ENCODE data around the gene PPARG. TPM values are rescaled to one million over a fixed set of nuclear protein-coding genes. Genes with fewer than 3 reads are reported as not detected.

PPARG gene
- polyA plus RNA-seq, 2 of the 4 experiments (the other 2 are of a cell fraction) = 38.9 to 43.1 TPM

DNA sequence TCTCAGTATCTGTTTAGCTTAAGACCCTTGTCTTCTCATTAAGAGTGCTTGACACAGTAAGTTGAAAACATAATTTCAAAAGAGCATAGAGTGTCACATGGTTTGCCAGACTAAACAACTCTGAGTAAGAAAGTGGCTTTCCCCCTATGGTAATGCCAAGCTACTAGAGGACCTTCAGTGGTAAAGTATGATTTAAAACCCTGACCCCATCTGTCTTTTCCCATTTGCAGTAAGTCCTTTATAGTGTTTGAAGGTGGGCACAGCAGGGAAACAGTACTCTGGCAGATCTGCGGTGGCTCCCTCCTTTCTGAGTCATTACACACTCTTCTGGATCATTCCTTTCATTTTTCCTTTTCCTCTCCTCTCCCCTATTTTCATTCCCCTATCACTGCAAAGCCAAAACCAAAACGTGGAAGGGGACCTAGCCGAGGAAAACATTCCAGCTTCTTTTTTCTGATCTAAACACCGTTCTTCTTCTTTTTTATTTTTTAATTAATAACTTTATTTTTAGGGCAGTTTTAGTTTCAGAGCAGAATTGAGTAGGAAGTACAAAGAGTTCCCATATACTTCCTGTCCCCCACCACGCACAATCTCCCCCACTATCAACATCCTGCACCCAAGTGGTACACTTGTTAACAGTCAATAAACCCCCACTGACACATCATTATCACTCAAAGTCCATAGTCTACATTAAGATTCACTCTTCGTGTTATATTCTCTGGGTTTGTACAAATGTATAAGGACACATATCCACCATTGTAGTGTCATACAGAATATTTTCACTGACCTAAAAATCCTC is 74.7 kb downstream of the PPARG start:
- 79% methylated on average over 6 of the region's 6 CpGs for WGBS (ENCODE audit: missing lambda C conversion rate)
- H3K4me2 ChIP-seq = no peak overlapping the region
- no peaks in the 10 kb centered on the region for H3K4me1 ChIP-seq
- ChIA-PET CTCF (no interaction called here), POLR2A (no interaction called here)
- FAIRE-seq = no peak
- TF ChIP-seq JUN (IDR thresholded peaks at IDR 0.05) = no peak
- DNase-seq (ENCODE audit: low read depth in 1 of 2, low spot score in 1 of 2) = no peak
- no peak for ATAC-seq
- no peaks in the 10 kb centered on the region for H3K9me3 ChIP-seq
- no peak overlapping the region for H3K27ac ChIP-seq
- no peak overlapping the region for H3K4me3 ChIP-seq

DNA sequence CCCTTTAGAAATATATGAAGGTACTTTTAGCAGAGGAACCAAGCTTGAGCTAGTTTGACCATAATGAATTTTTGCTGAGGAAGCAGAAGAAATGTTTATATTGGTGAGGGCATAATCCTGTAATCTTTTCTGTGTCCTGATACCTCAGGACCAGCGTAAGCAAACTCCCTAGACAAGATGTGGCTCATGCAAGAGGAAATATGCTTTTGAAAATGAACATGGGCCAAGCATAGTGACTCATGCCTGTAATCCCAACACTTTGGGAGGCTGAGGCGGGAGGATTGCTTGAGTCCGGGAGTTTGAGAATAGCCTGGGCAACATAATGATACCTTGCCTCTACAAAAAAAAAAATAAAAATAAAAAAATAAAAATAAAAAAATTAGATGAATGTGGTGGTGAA is 78.5 kb downstream of the PPARG start:
- no peak overlapping the region for H3K4me2 ChIP-seq
- FAIRE-seq (no peak), ATAC-seq (no peak), DNase-seq (ENCODE audit: low read depth in 1 of 2, low spot score in 1 of 2) (no peak)
- H3K4me1 ChIP-seq = peaks cover 32% of the 10 kb centered on the region
- no peak overlapping the region for H3K27ac ChIP-seq
- TF ChIP-seq TFCP2L1 (CRISPR knock-in tag; IDR thresholded peaks at IDR 0.05) (no peak), FOXS1 (CRISPR knock-in tag; IDR thresholded peaks at IDR 0.05) (no peak), MAFK (IDR thresholded peaks at IDR 0.05; ENCODE audit: partially characterized antibody) (peak; percentile 57), NFE2L2 (conservative IDR thresholded peaks at IDR 0.05; ENCODE audit: low read length) (no peak), TP53 (CRISPR knock-in tag; IDR thresholded peaks at IDR 0.05) (no peak)
- CTCF ChIA-PET = no interaction called here
- H3K4me3 ChIP-seq = no peak overlapping the region
- 83% methylated on average over 3 of the region's 3 CpGs for WGBS (ENCODE audit: missing lambda C conversion rate)
- H3K9me3 ChIP-seq = no peaks in the 10 kb centered on the region
- POLR2A ChIA-PET = no interaction called here

DNA sequence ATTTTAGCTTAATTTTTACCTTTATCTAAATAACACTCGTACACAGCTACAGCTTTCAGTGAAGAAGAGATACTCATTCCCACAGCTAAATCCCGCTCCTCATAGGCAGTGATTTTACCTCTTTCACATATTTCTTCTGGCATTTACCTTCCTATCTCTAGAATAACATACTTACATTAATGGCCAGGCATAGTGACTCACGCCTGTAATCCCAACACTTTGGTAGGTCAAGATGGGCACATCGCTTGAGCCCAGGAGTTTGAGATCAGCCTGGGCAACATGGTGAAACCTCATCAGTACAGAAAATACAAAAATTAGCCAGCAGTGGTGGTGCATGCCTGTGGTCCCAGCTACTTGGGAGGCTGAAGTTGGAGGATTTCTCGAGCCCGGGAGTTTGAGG is 80.2 kb downstream of the PPARG start:
- no peak for FAIRE-seq
- no peak for ATAC-seq
- ChIA-PET POLR2A (no interaction called here), CTCF (interaction anchor here (1.0 to 1.8 kb wide), 4 partner anchors 7 to 111 kb away, joined by 3 to 8 read pairs (median 4); no protein-coding TSS in a partner anchor)
- TF ChIP-seq, protein P1, sequence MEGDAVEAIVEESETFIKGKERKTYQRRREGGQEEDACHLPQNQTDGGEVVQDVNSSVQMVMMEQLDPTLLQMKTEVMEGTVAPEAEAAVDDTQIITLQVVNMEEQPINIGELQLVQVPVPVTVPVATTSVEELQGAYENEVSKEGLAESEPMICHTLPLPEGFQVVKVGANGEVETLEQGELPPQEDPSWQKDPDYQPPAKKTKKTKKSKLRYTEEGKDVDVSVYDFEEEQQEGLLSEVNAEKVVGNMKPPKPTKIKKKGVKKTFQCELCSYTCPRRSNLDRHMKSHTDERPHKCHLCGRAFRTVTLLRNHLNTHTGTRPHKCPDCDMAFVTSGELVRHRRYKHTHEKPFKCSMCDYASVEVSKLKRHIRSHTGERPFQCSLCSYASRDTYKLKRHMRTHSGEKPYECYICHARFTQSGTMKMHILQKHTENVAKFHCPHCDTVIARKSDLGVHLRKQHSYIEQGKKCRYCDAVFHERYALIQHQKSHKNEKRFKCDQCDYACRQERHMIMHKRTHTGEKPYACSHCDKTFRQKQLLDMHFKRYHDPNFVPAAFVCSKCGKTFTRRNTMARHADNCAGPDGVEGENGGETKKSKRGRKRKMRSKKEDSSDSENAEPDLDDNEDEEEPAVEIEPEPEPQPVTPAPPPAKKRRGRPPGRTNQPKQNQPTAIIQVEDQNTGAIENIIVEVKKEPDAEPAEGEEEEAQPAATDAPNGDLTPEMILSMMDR (IDR thresholded peaks at IDR 0.05) = no peak
- TF ChIP-seq KDM5A (IDR thresholded peaks at IDR 0.05) (no peak), POLR2AphosphoS2 (conservative IDR thresholded peaks at IDR 0.05; ENCODE audit: low read length) (no peak), MAFK (IDR thresholded peaks at IDR 0.05; ENCODE audit: partially characterized antibody) (no peak), GATA3 (IDR thresholded peaks at IDR 0.05; ENCODE audit: borderline replicate concordance) (no peak), EHMT2 (IDR thresholded peaks at IDR 0.05; ENCODE audit: low read depth) (no peak), CBX2 (IDR thresholded peaks at IDR 0.05; ENCODE audit: borderline replicate concordance, low read depth) (no peak), CEBPB (IDR thresholded peaks at IDR 0.05) (no peak), CHD4 (IDR thresholded peaks at IDR 0.05; ENCODE audit: borderline replicate concordance) (no peak), PHF8 (IDR thresholded peaks at IDR 0.05; ENCODE audit: borderline replicate concordance, low read depth) (no peak), ZSCAN20 (CRISPR knock-in tag; IDR thresholded peaks at IDR 0.05) (no peak), HDAC2 (IDR thresholded peaks at IDR 0.05) (no peak), POLR2A (IDR thresholded peaks at IDR 0.05; ENCODE audit: low read length) (no peak)
- TF ChIP-seq, protein P2, sequence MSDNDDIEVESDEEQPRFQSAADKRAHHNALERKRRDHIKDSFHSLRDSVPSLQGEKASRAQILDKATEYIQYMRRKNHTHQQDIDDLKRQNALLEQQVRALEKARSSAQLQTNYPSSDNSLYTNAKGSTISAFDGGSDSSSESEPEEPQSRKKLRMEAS (IDR thresholded peaks at IDR 0.05) = no peak
- TF ChIP-seq, protein P3, sequence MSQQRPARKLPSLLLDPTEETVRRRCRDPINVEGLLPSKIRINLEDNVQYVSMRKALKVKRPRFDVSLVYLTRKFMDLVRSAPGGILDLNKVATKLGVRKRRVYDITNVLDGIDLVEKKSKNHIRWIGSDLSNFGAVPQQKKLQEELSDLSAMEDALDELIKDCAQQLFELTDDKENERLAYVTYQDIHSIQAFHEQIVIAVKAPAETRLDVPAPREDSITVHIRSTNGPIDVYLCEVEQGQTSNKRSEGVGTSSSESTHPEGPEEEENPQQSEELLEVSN (IDR thresholded peaks at IDR 0.05; ENCODE audit: borderline replicate concordance, low read depth) = no peak
- TF ChIP-seq, protein P4, sequence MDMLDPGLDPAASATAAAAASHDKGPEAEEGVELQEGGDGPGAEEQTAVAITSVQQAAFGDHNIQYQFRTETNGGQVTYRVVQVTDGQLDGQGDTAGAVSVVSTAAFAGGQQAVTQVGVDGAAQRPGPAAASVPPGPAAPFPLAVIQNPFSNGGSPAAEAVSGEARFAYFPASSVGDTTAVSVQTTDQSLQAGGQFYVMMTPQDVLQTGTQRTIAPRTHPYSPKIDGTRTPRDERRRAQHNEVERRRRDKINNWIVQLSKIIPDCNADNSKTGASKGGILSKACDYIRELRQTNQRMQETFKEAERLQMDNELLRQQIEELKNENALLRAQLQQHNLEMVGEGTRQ (IDR thresholded peaks at IDR 0.05) = no peak
- Histone ChIP-seq H3K27ac (0 out of 6 replicates have a peak overlapping the region, but pooled peaks of 1 of the 2 experiments have one; percentile 53), H3K4me3 (no peak overlapping the region), H3K4me2 (no peak overlapping the region), H3K4me1 (peaks cover 32% of the 10 kb centered on the region), H3K9me3 (no peaks in the 10 kb centered on the region)
- WGBS (ENCODE audit: missing lambda C conversion rate) = 96% methylated on average over 6 of the region's 6 CpGs
- no peak for DNase-seq (ENCODE audit: low read depth in 1 of 2, low spot score in 1 of 2)
